ENCODE data around the gene ANKK1.

ANKK1 gene

DNA sequence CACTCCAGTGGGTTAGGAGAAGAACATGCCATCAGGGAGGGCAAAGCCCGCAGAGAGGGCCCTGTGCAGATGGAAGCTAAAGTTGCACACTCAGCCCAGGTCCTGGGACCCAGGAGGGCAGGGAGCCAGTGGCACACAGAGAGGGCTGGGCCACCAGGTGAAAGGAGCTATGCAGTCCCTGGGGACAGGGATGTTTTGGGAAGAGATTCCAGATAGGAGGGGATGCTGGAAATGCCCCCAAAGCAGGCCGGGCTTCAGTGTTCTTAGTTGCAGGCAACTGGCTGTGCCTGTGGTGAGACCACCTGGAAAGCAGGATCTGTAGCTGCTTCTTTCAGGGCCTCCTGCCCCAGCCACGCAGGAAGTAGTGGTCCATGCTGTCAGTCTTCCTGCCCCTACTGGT is 19.6 kb downstream of the ANKK1 start:
- no peak for DNase-seq

GRCh38 chr11:113408206-113408605 is 20.6 kb downstream of the ANKK1 start:
- no peak for DNase-seq

GRCh38 chr11:113408887-113409286 is 21.3 kb downstream of the ANKK1 start:
- DNase-seq: no peak

DNA sequence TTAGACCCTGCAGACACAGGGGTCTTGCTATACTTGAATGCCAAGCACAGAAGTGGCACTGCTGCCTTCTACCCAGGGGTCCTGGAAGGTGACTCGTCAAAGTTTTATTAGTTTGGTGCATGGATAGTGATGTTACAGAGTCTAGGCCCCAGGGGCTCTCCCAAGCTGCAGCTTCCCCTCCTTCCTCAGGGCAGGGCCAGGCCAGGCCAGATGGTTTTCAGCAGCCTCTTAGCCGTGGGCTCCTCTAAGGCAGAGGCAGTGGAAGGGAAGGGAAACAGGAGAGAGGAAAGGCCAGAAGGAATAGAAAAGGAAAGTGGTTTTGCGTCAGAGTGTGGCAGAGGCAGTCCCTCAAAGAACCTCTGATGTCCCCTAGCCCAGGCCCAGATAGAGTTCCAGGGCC is 21.9 kb downstream of the ANKK1 start:
- no peak for DNase-seq

DNA sequence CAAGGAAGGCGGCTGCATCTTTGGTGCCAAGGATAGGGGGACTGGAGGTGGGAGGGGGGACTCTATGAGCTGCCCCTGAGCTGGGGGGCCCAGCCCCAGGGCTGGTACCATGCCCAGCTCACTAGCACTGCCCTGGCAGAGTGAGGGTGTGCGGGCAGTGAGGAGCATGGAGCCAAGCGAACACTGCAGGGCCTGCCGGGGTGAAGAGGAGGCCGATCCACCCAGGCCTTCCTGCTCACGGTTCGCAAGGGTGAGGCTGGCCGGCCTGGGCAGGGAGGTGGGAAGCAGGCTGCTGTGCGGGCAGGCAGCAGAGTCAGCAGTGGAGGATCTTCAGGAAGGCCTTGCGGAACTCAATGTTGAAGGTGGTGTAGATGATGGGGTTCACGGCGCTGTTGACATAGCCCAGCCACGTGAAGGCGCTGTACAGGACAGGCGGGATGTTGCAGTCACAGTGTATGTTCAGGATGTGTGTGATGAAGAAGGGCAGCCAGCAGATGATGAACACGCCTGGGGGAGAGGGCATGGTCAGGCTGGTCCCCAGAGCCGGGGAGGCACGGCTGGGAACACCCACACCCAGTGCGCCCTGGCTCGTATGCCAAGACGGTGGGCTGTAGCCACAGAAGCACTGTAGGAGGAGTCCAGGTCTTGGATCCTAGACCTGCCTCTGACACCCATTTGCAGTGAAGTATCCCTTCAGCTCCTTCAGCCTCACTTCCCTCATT is 23.0 kb downstream of the ANKK1 start:
- no peak for DNase-seq

GRCh38 chr11:113411536-113411935 is 24.0 kb downstream of the ANKK1 start:
- DNase-seq: no peak

DNA sequence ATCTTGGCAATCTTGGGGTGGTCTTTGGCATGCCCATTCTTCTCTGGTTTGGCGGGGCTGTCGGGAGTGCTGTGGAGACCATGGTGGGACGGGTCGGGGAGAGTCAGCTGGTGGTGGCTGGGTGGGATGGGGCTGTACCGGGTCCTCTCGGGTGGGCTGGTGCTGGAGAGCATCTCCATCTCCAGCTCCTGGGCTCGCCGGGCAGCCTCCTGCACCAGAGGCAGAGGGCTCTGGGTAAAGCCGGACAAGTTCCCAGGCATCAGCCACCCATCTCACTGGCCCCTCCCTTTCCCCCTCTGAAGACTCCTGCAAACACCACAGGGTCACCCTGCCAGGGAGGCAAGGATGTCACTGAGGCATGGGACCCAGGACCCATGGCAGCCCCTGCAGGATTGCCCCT is 25.1 kb downstream of the ANKK1 start:
- no peak for DNase-seq

- DNase-seq: no peak
These were observed 27.8 kb downstream of the ANKK1 start for GRCh38 chr11:113415343-113415742.

DNA sequence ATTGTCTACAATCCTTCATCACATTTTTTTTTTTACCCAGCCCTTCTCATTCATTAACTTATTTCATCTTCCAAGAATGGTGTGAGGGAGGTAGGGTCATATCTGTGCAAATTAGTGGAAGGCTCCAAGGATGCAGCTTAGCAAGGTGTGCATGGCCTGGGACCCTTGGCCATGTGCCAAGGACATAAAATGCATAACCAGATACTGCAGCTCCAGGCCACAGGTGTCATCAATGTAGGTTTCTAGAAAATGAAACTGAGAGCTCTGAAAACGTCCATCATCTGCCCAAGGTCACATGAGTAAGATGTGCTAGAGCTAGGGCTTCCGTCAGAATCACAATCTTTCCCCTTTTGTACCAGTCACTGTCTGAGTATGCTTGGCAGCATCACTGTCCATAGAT is 29.8 kb downstream of the ANKK1 start:
- DNase-seq: no peak

GRCh38 chr11:113419454-113420003 is 31.9 kb downstream of the ANKK1 start:
- no peak for DNase-seq

GRCh38 chr11:113420808-113421207 is 33.2 kb downstream of the ANKK1 start:
- no peak for DNase-seq

GRCh38 chr11:113426686-113427085 is 39.1 kb downstream of the ANKK1 start:
- DNase-seq: no peak

- no peak for DNase-seq
These were observed 44.2 kb downstream of the ANKK1 start for GRCh38 chr11:113431746-113432145.

DNA sequence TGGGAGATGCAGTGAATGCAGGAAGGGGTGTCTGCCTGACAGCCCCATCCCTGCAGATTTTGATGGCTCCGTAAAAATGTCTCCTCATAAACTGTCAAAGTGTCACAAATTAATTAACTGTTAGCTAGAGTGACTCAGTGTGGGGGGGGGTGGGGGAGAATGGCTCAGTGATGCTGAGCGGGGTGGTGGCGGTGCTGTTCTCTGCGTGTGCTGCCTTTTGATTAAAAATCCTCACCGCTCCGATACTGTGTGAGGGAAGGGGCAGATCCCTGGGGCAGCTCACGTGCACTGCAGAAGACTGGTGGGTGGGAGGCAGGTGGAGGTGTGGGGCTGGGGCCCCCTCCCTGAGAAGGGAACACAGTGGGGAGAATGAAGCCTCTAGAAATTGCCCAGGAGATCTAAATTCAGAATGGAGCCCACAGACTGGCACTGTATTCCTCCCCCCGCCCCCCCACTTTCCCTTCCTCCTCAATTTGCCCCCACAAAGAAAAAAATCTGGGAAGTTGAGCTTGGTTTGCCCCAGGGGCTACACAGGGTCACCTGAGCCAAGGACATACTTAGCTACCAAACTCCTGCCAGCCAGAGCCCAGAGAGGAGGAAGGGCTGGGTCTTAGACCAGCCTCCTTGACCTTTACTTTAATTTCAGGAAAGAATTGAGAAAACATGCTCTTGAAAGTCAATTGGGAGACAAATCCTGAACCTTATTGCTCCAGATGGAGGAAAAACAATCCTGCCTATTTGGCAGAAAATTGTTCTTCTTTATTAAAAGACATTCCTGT is 47.8 kb downstream of the ANKK1 start:
- peak in 1 of 58 donors; percentile 34 for DNase-seq

GRCh38 chr11:113436672-113437252 is 49.2 kb downstream of the ANKK1 start:
- no peak for DNase-seq

DNA sequence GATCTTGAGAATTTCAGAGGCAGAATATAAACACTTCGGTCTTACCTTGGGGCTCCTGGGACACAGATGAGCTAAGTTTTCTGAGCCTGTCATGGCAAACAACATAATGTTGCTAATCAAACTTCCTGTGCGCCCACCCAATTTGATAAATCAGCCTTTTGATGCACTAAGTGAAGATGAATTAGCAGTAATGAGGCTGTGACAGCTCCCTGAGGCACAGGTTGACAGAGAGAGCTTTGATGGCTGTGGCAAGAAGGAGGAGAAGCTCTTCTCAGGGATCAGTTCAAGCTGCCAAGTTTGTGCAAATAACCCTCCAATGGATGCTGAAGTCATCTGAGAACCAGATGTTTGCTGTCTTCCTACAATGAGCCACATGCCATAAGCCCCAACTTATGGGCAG is 53.2 kb downstream of the ANKK1 start:
- no peak for DNase-seq

- no peak for DNase-seq
These were observed 57.0 kb downstream of the ANKK1 start for GRCh38 chr11:113444502-113445123.

DNA sequence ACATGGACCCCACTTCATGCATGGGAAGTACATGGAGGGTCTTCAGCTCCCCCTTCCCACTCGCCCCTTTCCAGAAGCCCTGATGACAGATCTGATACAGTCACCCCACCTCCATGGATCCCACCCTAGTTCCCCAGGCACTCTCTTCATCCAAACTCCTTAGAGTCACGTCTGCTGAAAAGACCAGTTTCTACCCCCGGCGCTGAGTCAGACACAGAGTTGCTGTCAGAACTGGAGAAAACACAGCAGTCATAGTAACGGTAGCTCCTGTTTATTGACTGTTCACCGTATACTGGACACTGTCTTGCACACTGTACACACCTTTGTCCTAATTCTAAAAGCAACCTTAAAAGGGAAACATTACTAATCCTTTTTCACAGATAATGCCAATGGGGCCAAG is 58.5 kb downstream of the ANKK1 start:
- no peak for DNase-seq

GRCh38 chr11:113446938-113447337 is 59.4 kb downstream of the ANKK1 start:
- no peak for DNase-seq

GRCh38 chr11:113447621-113448315 is 60.2 kb downstream of the ANKK1 start:
- no peak for DNase-seq

- peak in 1 of 58 donors; percentile 30 for DNase-seq
These were observed 60.7 kb downstream of the ANKK1 start for GRCh38 chr11:113448316-113448677.
